ENCODE measurements around the gene NOG.

Gene NOG

GRCh38 chr17:56638591-56639051 is 45.1 kb downstream of the NOG start:
- DNase-seq (ENCODE audit: low read depth), result no peak

GRCh38 chr17:56639517-56639916 is 46.0 kb downstream of the NOG start:
- no peak for DNase-seq (ENCODE audit: low read depth)

GRCh38 chr17:56640116-56640515 is 46.6 kb downstream of the NOG start:
- no peak for DNase-seq (ENCODE audit: low read depth)

GRCh38 chr17:56641373-56641772 is 47.9 kb downstream of the NOG start:
- no peak for DNase-seq (ENCODE audit: low read depth)

GRCh38 chr17:56641894-56642293 is 48.4 kb downstream of the NOG start:
- DNase-seq (ENCODE audit: low read depth), result no peak

GRCh38 chr17:56642424-56642823 is 48.9 kb downstream of the NOG start:
- no peak for DNase-seq (ENCODE audit: low read depth)

Data from HS-27A (cell line).